HL-60 (cell line): Measurements from ENCODE around the gene HHAT.

ENCODE experiments used
- DNase-seq, 2 experiments: peaks; one replicate each; pipeline ENCODE4 v3.0.0-alpha.2; 2010 to 2020; ENCODE audit warnings: low read depth in 1 of 2, low spot score in 1 of 2
- H3K27ac ChIP-seq: fragments of 250-450 bp; sonication (Bioruptor Pico); replicated peaks from 2 replicates; pipeline ENCODE4 v1.5.1; 2020; ENCODE audit warnings: mild to moderate bottlenecking, moderate library complexity
- H3K27me3 ChIP-seq: fragments of 250-450 bp; sonication (Bioruptor Pico); 2 replicates; pipeline ENCODE4 v1.5.1; 2021; ENCODE audit warnings: mild to moderate bottlenecking, moderate library complexity; ENCODE audit not compliant: insufficient read depth, poor library complexity, severe bottlenecking
- H3K4me3 ChIP-seq: replicated peaks from 2 replicates; pipeline ENCODE4 v1.5.1; 2011; ENCODE audit warnings: mild to moderate bottlenecking, control low read depth, low read length; ENCODE audit not compliant: insufficient read depth
- GABPA ChIP-seq: IDR thresholded peaks from 2 replicates; pipeline ENCODE4 v1.6.1; 2012; ENCODE audit warnings: low read depth
- POLR2AphosphoS5 ChIP-seq: IDR thresholded peaks from 2 replicates; pipeline ENCODE4 v1.6.1; 2012; ENCODE audit warnings: low read depth
- SPI1 ChIP-seq: IDR thresholded peaks from 2 replicates; pipeline ENCODE4 v1.6.1; 2012; ENCODE audit warnings: low read depth, mild to moderate bottlenecking, borderline replicate concordance
- TF ChIP-seq, protein P1 (sequence below): IDR thresholded peaks from 2 replicates; pipeline ENCODE4 v1.6.1; 2012; ENCODE audit warnings: low read depth; ENCODE audit not compliant: insufficient replicate concordance
- TF ChIP-seq, protein P2 (sequence below): IDR thresholded peaks from one replicate; pipeline ENCODE4 v1.5.1; 2011; ENCODE audit warnings: low read length, control low read depth, inconsistent platforms; ENCODE audit not compliant: insufficient read depth

HHAT gene

DNA sequence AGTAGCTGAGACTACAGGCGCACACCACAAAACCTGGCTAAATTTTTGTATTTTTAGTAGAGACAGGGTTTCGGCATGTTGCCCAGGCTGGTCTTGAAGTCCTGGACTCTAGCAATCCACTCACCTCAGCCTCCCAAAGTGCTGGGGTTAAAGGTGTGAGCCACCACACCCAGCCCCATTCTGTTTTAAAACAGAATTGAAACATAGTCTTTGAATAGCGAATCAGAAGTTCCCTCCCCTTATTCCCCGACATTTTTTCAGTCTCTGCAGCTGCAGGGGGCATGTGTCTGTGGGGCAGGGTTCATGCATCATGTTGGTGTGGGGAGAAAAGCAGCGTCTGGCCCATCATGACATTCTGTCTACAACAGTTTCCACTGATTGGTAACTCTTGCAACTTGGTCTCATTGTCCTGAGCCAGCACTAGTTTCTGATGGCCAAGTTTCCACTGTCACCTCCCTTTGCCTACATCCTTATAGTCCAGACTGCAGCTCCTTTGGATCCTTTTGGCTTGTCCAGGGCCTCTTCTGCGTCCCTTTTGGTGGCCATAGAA lies 15.6 kb upstream of the HHAT start:
- H3K4me3 ChIP-seq, result no peak overlapping the region
- H3K27me3 ChIP-seq, result peaks cover 3% of the 10 kb centered on the region
- DNase-seq, result no peak
- TF ChIP-seq, protein P1, sequence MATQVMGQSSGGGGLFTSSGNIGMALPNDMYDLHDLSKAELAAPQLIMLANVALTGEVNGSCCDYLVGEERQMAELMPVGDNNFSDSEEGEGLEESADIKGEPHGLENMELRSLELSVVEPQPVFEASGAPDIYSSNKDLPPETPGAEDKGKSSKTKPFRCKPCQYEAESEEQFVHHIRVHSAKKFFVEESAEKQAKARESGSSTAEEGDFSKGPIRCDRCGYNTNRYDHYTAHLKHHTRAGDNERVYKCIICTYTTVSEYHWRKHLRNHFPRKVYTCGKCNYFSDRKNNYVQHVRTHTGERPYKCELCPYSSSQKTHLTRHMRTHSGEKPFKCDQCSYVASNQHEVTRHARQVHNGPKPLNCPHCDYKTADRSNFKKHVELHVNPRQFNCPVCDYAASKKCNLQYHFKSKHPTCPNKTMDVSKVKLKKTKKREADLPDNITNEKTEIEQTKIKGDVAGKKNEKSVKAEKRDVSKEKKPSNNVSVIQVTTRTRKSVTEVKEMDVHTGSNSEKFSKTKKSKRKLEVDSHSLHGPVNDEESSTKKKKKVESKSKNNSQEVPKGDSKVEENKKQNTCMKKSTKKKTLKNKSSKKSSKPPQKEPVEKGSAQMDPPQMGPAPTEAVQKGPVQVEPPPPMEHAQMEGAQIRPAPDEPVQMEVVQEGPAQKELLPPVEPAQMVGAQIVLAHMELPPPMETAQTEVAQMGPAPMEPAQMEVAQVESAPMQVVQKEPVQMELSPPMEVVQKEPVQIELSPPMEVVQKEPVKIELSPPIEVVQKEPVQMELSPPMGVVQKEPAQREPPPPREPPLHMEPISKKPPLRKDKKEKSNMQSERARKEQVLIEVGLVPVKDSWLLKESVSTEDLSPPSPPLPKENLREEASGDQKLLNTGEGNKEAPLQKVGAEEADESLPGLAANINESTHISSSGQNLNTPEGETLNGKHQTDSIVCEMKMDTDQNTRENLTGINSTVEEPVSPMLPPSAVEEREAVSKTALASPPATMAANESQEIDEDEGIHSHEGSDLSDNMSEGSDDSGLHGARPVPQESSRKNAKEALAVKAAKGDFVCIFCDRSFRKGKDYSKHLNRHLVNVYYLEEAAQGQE, result no peak
- TF ChIP-seq, protein P2, sequence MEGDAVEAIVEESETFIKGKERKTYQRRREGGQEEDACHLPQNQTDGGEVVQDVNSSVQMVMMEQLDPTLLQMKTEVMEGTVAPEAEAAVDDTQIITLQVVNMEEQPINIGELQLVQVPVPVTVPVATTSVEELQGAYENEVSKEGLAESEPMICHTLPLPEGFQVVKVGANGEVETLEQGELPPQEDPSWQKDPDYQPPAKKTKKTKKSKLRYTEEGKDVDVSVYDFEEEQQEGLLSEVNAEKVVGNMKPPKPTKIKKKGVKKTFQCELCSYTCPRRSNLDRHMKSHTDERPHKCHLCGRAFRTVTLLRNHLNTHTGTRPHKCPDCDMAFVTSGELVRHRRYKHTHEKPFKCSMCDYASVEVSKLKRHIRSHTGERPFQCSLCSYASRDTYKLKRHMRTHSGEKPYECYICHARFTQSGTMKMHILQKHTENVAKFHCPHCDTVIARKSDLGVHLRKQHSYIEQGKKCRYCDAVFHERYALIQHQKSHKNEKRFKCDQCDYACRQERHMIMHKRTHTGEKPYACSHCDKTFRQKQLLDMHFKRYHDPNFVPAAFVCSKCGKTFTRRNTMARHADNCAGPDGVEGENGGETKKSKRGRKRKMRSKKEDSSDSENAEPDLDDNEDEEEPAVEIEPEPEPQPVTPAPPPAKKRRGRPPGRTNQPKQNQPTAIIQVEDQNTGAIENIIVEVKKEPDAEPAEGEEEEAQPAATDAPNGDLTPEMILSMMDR, result no peak
- no peak overlapping the region for H3K27ac ChIP-seq

DNA sequence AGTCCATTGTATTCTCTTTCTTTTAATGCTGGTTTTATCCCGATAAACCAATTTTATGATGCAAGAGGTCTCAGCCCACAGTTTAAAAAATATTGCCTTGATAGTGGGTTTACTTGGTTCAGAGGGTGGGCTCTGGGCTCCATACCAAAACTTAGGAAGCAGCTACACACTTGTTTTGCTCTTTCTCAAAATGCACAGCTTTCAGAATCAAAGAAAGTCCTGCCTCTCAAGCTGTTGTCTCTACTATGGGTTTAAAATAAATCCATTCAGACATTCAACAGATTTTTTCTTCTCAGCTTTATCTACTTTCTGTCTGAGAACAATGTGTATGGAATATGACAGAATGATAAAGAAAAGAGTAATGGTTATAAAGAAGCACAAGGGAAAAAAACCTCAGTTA lies 14.8 kb upstream of the HHAT start:
- no peak for DNase-seq
- peaks cover 7% of the 10 kb centered on the region for H3K27me3 ChIP-seq

DNA sequence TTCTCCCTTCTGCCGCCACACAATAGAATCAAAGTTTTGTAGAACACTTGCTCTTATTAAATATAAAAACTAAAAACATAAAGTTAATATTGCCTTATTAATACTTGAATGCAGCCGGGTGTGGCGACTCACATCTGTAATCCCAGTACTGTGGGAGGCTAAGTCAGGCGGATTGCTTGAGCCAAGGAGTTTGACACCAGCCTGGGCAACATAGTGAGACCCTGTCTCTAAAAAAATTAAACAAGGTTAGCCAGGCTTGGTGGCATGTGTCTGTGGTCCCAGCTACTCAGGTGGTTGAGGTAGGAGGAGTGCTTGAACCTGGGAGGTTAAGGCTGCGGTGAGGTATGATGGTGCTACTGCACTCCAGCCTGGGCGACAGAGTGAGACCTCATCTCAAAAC lies 13.2 kb upstream of the HHAT start:
- H3K4me3 ChIP-seq, result no peak overlapping the region
- TF ChIP-seq POLR2AphosphoS5, result no peak
- TF ChIP-seq GABPA, result no peak
- TF ChIP-seq, protein P2, result no peak
- TF ChIP-seq SPI1, result no peak
- TF ChIP-seq, protein P1, result no peak
- peaks cover 6% of the 10 kb centered on the region for H3K27me3 ChIP-seq
- H3K27ac ChIP-seq, result no peak overlapping the region
- no peak for DNase-seq

More for the DNA sequence above, 14.8 kb upstream of the HHAT start:
- H3K4me3 ChIP-seq, result no peak overlapping the region
- no peak overlapping the region for H3K27ac ChIP-seq
- TF ChIP-seq GABPA (no peak), POLR2AphosphoS5 (no peak)
- TF ChIP-seq, protein P1, result no peak
- TF ChIP-seq, protein P2, result no peak
